Germinal center (tissue), 1 donor: Measurements from ENCODE around the gene GCC1.
A peak's percentile ranks its signal among the peaks of the same experiment; 100 is the strongest.

Experiments used
- DNase-seq: peaks from one replicate; pipeline ENCODE4 v3.0.0; 2012; ENCODE audit warnings: mixed read lengths, low spot score

GCC1 gene

GRCh38 chr7:127585044-127585953 is at the start of gene GCC1:
Gene GCC1 (minus strand): TSS chr7:127585596. CDS start chr7:127585182, 414 bp downstream.
- peak; percentile 94 for DNase-seq

- DNase-seq, result no peak
These were observed 47.0 kb upstream of the GCC1 start for GRCh38 chr7:127632276-127632910.

- DNase-seq, result peak; percentile 63
These were observed 44.0 kb upstream of the GCC1 start for GRCh38 chr7:127629268-127629854.

GRCh38 chr7:127628445-127628844 is 43.0 kb upstream of the GCC1 start:
- no peak for DNase-seq

GRCh38 chr7:127625331-127625730 is 39.9 kb upstream of the GCC1 start:
- no peak for DNase-seq

GRCh38 chr7:127620406-127621233 is 35.2 kb upstream of the GCC1 start:
- DNase-seq, result no peak

- no peak for DNase-seq
These were observed 34.4 kb upstream of the GCC1 start for GRCh38 chr7:127619681-127620405.

GRCh38 chr7:127618775-127619174 is 33.4 kb upstream of the GCC1 start:
- DNase-seq, result no peak

GRCh38 chr7:127618042-127618441 is 32.6 kb upstream of the GCC1 start, which contains the start of gene PAX4:
Gene PAX4 (minus strand): TSS chr7:127618142. CDS start chr7:127615928, 2,214 bp downstream.
- no peak for DNase-seq

GRCh38 chr7:127616724-127617123 is 31.3 kb upstream of the GCC1 start:
- DNase-seq, result no peak

- DNase-seq, result no peak
These were observed 26.9 kb upstream of the GCC1 start for GRCh38 chr7:127612263-127612662.

GRCh38 chr7:127609297-127609696 is 23.9 kb upstream of the GCC1 start:
- DNase-seq, result no peak

GRCh38 chr7:127608446-127608845 is 23.1 kb upstream of the GCC1 start:
- no peak for DNase-seq

GRCh38 chr7:127600885-127601284 is 15.5 kb upstream of the GCC1 start:
- DNase-seq, result no peak

GRCh38 chr7:127598318-127598717 is 12.9 kb upstream of the GCC1 start:
- DNase-seq, result no peak

GRCh38 chr7:127595737-127596136 is 10.3 kb upstream of the GCC1 start:
- DNase-seq, result no peak

- DNase-seq, result no peak
These were observed 9.1 kb upstream of the GCC1 start for GRCh38 chr7:127594490-127594889.

GRCh38 chr7:127592550-127592949 is 7.2 kb upstream of the GCC1 start:
- no peak for DNase-seq

GRCh38 chr7:127591591-127591990 is 6.2 kb upstream of the GCC1 start:
- DNase-seq, result no peak

GRCh38 chr7:127591189-127591588 is 5.8 kb upstream of the GCC1 start:
- no peak for DNase-seq

GRCh38 chr7:127589896-127590295 is 4.5 kb upstream of the GCC1 start:
- DNase-seq, result no peak
